Hepatic stellate cell (primary cell): ENCODE data around the gene RUFY1.
"Not testable (repeated sequence)": the region's sequence is repeated elsewhere in the genome, so short reads cannot be mapped to it uniquely, and the experiment has no call there.

ENCODE experiments used
- DNase-seq: peaks from one replicate; pipeline ENCODE4 v3.0.0; 2011; ENCODE audit warnings: low spot score

Gene RUFY1, protein sequence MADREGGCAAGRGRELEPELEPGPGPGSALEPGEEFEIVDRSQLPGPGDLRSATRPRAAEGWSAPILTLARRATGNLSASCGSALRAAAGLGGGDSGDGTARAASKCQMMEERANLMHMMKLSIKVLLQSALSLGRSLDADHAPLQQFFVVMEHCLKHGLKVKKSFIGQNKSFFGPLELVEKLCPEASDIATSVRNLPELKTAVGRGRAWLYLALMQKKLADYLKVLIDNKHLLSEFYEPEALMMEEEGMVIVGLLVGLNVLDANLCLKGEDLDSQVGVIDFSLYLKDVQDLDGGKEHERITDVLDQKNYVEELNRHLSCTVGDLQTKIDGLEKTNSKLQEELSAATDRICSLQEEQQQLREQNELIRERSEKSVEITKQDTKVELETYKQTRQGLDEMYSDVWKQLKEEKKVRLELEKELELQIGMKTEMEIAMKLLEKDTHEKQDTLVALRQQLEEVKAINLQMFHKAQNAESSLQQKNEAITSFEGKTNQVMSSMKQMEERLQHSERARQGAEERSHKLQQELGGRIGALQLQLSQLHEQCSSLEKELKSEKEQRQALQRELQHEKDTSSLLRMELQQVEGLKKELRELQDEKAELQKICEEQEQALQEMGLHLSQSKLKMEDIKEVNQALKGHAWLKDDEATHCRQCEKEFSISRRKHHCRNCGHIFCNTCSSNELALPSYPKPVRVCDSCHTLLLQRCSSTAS

DNA sequence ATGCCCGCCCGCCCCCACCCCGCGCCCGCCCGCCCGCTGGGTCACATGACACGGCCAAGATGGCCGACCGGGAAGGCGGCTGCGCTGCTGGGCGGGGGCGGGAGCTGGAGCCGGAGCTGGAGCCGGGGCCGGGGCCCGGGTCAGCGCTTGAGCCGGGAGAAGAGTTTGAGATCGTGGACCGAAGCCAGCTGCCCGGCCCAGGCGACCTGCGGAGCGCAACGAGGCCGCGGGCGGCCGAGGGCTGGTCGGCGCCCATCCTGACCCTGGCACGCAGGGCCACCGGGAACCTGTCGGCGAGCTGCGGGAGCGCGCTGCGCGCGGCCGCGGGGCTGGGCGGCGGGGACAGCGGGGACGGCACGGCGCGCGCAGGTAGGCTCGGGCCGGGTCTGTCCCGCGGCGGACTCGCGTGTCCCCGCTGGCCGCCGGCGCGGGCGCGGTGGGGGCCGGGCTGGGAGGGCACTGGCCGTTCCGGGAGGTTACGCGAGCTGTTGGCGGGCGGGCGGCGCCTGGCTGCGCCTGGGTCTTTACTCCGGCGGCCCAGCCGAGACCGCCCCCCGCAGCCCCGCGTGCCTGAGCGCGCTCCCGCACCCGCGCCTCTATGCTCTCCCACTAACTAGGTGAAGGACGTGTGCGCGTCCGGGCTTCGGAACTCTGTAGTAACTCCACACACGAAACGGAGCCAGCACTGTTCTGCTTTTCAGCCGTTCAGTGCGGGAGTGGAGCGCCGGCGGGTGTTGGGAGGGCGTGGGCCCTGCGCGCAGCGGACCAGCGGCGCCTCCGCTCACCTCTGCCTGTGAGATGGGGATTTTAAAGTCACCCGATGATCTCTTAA is at the start of gene RUFY1:
RUFY1 (plus strand) TSS at position 44 of the 832 bp plus-strand sequence; CDS start at position 60, 16 bp downstream.
- peak; percentile 86 for DNase-seq

- DNase-seq, result not testable (repeated sequence)
Measured at GRCh38 chr5:179501997-179502396, 48.4 kb upstream of the RUFY1 start.

DNA sequence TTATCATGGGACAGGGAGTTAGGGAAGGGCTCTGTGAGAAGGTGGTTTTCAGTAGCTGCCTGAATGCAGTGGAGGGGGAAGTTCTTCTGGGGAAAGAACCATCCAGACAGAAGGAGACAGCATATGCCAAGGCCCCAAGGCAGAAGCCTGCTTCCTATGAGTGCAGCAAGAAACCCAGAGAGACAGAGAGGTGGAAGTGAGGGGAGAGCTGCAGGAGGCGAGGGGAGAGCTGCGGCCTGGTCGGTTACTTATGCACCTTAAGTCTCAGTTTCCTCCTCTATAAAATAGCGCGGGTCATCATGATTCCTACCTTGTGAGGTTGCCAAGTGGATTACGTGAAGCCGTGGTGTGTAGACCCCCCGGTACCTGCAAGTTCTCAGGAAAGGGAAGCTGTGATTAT is 47.9 kb upstream of the RUFY1 start:
- not testable (repeated sequence) for DNase-seq

DNA sequence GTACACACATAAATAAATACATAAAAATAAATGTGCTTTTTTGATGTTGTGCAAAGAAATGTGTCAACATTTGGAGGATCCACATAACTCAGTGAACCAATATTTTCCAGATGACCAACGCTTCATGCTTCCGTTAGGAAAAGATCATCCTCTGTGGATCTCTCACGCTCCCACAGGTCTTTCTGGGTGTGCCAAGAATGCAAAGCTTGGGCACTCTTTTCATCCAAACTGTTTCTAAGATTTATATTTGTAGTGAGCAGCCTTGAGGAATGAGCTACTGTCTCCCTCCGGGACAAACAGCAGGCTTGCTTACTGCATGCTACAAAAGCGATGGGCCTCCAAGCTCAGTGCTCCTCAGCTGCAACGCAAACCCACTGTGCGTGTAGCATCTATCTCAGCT is 46.2 kb upstream of the RUFY1 start:
- DNase-seq, result no peak

DNA sequence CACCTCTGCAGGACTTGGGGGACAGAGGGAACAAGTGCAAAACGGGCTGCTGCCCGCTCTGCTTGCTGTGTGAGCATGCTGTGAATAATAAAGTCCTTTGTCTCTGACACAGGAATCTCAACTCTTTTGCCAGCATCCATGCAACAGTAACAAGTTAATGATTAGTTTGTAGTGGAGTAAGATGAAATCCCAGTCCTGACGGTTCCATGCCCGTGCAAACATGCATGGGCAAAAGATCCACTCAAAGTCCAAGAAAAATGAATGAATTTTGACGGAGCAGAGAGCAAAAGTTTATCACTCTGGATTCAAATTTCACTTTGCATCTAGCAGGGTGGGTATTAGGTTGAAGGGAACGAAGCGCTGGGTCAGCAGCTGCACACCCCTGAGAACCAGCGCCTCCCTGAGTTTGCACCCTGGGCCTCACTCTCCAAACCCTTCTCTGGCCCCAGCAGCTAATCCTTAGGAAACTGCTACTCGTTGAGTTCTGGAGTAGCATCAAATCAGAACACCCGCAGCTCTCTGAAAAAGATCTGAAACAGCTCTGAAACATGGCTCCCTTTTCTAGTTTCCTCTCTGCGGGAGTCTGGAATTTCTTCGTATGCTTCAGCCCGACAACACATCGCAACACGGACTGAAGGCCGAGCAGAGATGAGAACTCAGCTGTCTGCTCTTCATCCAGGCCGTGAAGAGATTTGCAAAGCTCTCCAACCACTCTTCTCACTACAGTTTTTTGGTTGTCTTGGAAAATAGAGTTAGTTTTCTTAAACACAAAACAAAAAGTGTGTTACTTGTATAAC is 45.6 kb upstream of the RUFY1 start:
- DNase-seq, result no peak

DNA sequence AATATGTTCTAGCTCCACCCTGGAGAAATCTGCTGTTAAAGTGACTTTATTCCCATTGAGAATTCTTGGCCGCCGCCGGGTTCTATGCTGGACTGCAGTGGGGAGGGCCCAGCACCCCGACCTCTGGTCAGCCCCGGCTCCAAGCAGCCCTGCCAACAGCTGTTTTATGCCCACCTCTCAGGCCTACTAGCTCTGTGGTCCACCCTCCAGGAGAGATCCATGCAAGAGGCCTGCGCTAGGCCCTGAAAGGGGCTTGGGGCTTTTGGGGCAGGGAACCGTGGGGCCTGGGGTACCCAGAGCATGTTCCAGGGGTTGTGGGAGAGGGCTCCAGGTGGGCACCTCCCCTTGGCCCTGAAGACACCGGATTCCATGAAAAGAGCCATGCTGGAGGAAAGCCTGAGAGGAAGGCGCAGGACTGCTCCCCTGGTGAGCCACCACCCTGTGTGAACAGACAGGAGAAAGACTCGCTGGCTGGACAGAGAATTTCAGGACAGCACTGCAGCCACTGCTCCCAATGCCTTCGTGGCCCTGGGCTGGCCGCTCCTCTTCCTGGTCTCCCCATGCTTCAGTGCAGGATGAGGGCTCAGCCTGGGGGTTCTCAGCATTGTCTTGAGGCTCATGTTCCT is 44.6 kb upstream of the RUFY1 start:
- no peak for DNase-seq

- DNase-seq, result no peak
Measured at GRCh38 chr5:179509239-179509638, 41.1 kb upstream of the RUFY1 start.

DNA sequence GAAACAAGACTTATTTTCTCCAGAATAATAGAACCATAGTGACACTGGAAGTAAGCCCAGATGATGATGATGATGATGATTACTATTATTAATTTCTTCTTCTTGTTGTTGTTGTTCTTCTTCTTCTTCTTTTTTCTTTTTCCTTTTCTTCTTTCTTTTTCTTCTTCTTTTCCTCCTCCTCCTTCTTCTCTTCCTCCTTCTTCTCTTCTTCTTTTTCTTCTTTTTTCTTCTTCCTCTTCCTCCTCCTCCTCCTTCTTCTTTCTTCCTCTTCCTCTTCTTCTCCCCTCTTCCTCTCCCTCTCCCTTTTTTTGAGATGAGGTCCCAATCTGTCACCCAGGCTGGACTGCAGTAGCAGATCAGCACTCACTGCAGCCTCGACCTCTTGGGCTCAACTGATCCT is 40.5 kb upstream of the RUFY1 start:
- no peak for DNase-seq

DNA sequence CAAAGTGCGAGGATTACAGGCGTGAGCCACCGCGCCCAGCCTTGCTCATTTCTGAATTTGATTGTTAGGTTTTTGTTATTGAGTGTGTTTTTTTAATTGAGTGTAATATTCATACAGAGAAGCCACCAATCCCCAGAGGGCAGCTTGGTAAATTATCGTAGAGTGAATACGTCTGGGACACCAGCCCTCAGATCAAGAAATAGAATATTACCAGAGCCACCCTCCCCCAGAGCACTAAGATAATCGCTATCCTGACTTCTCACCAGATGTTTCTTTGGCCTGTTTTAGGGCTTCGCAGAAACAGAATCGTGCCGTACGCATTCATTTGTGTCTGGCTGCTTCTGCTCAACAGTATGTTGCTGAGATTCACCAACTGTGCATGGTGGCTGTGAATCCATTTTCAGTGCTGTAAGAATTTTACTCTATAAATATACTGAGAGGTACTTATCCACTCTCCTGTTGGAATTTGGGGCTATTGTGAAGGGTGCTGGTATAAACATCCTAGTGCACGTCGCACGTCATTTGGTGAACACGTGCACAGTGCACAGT is 37.8 kb upstream of the RUFY1 start:
- no peak for DNase-seq

DNA sequence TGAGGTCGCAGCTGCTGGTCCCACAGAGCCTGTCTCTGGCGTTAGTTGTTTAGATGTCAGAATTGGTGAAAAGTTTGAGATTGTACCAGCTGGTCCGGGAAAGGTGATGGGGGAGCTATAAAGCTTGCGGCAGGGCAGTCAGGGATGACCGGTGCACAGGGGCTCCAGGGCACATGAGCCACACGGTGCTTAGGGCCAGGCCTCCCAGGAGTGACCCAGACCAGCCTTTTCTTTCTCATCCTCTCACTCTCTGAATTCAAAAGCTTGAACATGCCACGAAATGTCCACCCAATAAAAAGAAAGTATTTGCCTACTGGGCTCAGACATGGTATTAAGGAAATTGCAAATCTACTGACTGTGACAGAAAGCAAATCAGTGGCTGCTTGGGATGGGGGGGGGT is 34.9 kb upstream of the RUFY1 start:
- not testable (repeated sequence) for DNase-seq

GRCh38 chr5:179516221-179516620 is 34.1 kb upstream of the RUFY1 start:
- DNase-seq, result no peak

DNA sequence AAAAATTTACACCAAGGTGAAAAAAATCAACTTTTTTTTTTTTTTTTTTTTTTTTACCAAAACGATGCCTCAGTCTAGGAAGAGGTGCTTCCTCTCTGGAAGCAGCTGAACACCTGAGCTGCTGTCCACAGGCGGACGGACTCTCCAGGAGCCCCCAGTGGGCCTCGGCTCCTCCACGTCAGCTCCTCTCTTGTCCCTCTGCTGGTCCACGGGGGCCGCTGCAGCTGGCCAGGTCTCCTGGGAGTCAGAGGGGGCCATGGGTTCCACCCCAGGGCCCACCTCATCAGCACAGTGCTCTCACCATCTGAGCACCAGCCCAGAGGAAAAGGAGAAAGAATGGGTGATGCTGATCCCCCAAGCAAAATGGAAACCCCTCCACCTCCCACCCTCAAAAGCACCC is 32.6 kb upstream of the RUFY1 start:
- not testable (repeated sequence) for DNase-seq

DNA sequence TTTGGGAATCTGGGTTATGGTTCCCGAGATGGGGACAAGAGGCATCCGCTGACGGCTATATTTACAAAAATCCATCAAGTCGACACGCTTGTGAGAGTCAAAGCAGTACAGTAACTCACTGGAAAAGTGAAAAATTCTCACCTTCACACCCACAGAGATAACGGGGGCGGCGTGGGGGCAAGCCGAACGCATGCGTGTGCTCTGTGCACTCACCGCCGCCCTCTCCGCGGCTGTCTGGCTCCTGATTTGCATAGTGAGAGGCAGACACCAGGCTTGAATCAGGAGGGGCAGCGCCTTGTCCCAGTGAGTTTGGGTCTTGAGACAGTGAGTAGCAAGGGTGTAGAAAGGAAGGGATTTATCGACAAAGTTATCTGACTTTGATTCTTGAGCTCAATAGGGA is 32.0 kb upstream of the RUFY1 start:
- DNase-seq, result not testable (repeated sequence)

DNA sequence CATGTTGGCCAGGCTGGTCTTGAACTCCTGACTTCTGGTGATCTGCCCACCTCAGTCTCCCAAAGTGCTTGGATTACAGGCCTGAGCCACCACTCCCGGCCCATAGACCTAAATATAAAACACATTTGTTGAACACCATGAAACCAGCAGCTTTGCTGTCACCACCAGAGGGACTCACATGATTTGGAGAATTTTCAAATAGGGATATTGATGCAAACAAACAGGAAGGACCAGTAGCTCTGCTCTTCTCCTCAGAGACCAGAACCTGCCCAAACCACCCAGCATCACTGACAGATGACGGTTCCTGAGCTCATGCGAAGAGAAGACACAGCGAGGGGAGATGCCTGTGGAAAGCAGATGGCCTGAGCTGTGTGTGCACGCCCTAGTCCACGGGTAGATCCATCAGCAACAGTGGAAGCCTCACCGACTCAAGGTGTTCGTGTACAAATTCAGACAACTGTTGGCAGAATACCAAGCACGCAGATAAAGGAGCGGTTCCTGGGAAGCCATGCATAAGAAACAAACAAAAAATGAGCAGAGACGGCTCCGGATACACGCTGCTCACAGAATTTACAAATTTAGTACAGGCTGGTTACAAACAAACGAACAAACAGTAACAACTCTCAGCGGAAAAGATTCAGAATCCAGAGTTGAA is 30.8 kb upstream of the RUFY1 start:
- not testable (repeated sequence) for DNase-seq

DNA sequence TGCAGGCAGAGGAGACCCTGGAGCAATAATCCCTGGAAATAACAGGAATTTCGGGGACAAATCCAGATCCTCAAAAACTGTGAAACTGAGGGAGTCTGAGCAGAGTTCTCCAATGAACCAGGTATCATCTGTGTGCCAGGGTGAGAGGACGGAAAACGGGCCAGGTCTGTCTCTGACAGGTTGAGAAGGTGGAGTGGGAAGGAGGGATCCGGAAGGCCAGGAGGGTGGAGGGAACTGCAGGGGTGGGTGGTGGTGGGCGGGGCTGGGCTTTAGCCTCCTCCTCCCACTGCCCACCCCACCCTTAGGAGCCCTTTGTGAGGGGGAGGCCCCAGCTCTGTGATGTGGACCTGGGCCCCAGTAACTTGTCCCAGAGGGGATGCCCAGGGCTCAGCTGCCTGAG is 28.2 kb upstream of the RUFY1 start:
- DNase-seq, result not testable (repeated sequence)

DNA sequence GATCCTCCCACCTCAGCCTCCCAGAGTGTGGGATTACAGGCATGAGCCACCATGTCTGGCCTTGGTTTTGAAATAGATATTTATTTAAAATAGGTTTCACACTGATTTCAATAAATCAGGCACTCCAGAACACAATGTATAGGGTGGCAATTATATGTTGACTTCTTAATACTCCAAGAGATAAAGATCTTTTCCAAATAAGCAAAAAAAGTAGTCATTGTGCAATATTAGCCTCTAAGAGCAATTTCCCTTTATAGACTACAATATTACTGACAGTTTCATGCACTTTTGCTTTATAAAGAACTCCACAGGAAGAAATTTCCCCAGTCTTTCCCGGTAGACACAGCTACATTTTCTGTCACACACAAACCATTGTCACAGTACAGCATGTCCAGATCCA is 23.4 kb upstream of the RUFY1 start:
- DNase-seq, result no peak

DNA sequence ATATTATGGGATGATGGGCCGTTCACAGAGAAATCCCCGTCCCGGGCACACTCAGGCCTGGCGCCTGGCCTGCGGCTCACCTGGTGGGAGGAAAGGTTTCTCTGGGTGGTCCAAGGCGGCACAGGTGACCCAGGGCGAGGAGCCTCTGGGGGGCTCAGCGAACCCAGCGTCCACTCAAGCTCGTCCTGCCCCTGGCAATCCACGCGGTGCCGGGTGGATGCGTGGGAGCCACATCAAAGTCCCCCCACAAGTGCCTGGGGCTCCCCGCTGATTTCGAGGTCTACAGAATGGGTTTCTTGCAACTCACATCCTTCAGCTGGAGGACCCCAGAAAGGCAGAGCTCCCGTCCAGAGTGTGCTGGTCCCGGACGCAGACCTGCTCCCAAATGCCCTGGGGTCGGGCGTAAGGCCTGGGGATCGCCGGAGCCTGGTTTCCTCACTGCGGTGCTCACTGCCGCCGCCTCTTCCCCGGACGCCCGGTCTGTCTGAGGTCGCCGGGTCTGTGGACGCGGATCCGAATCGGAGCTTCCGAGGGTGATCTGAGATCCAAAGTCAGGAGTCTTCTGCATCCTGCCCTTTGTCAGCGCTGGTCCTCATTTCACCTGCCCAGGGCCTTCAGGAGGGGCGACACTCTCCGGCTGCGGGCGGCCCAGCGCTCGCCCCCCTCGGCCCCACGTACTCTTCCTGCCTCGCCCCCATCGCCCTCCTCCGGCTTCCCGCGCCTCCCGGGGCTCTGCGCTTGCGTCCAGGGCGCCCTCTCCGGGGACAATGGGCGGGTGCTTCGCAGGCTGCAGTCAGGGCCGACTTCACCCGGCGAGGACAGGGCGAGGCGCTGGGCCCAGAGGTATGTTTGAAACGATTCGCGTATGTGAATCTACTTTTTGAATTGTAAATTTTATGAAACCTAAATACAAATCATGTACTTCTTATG is 20.0 kb upstream of the RUFY1 start:
- DNase-seq, result peak; percentile 81

GRCh38 chr5:179533024-179533423 is 17.3 kb upstream of the RUFY1 start:
- no peak for DNase-seq

DNA sequence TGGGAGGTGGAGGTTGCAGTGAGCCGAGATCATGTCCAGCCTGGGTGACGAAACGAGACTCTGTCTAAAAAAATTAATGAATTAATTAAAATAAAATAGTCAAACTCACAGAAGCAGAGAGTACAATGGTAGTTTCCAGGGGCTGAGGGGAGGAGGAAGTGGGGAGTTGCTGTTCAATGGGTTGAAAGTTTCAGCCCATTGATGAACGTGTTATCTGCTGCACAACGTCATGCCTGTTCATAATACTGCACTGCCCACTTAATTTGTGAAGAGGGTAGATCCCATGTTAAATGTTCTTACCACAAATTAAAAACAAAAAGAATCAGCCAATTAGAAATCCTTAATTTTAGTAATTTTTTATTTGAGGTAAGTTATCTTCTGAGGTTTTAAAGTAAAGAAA is 16.4 kb upstream of the RUFY1 start:
- no peak for DNase-seq
